Kidney (tissue), 14 donors: ENCODE measurements around the gene FGGY. TPM values are rescaled to one million over a fixed set of nuclear protein-coding genes. Genes with fewer than 3 reads are reported as not detected.

ENCODE experiments used
- DNase-seq, 5 donors: peaks; one replicate each; pipeline ENCODE4 v3.0.0-alpha.2; 2013 to 2020
- FAIRE-seq: peaks from 2 replicates; lab custom pipeline; 2012; peaks lifted over from hg19 to GRCh38; lab: Jason Lieb, UNC
- H3K27ac ChIP-seq, 2 donors: one replicate each; pipeline ENCODE4 v1.7.0; 2013; ENCODE audit warnings: low read depth in 2 of 2, low read length in 2 of 2, inconsistent platforms in 1 of 2
- H3K27me3 ChIP-seq: one replicate; pipeline ENCODE4 v1.7.1; 2013; ENCODE audit warnings: low read length, inconsistent platforms; ENCODE audit not compliant: control insufficient read depth, insufficient read depth
- H3K36me3 ChIP-seq, 3 donors: one replicate each; pipeline versions ENCODE4 v1.7.0 to v1.7.1; 2013; ENCODE audit warnings: low read length in 3 of 3, control low read depth in 1 of 3, inconsistent platforms in 1 of 3; ENCODE audit not compliant: insufficient read depth in 3 of 3, control insufficient read depth in 2 of 3
- H3K4me1 ChIP-seq, 3 donors: one replicate each; pipeline versions ENCODE4 v1.7.0 to v1.7.1; 2013; ENCODE audit warnings: low read length in 3 of 3, inconsistent platforms in 1 of 3, low read depth in 1 of 3; ENCODE audit not compliant: control insufficient read depth in 2 of 3, insufficient read depth in 2 of 3
- H3K4me3 ChIP-seq, 3 donors: one replicate each; pipeline versions ENCODE4 v1.7.0 to v1.8.1; 2013; ENCODE audit warnings: low read length in 3 of 3, control low read depth in 1 of 3, inconsistent platforms in 1 of 3
- H3K9ac ChIP-seq, 3 donors: one replicate each; pipeline versions ENCODE4 v1.7.0 to v1.7.1; 2013; ENCODE audit warnings: low read length in 3 of 3, control low read depth in 1 of 3, inconsistent platforms in 1 of 3
- H3K9me3 ChIP-seq, 3 donors: one replicate each; pipeline versions ENCODE4 v1.7.0 to v1.7.1; 2013; ENCODE audit warnings: low read length in 3 of 3, control low read depth in 1 of 3, inconsistent platforms in 1 of 3; ENCODE audit not compliant: control insufficient read depth in 2 of 3, insufficient read depth in 1 of 3
- intact Hi-C: fragments of 100-400 bp; cut with DNase I; formaldehyde crosslinking; loops from one replicate; pipeline ENCODE4 v1.11.1; 2022
- polyA plus RNA-seq: library from polyadenylated mRNA; stranded (reverse); fragments of 350-450 nt; fragmentation: Illumina TruSeq; extraction: RNeasy Lipid Tissue Mini Kit (QIAGEN cat#74804); gene quantifications from one replicate; pipeline ENCODE4 v1.2.3, GENCODE V29; 2014; ENCODE audit warnings: low read depth, low replicate concordance; ENCODE audit not compliant: insufficient read depth
- total RNA-seq: library from RNA; stranded (reverse); fragmentation: NEBNext Ultra II Directional; extraction: Animal tissue kit (Norgen Biotek cat#: 25700); gene quantifications from one replicate; pipeline ENCODE4 v1.2.1, GENCODE V29; 2021
- TF ChIP-seq, protein P1 (sequence below): IDR thresholded peaks from 3 replicates; pipeline ENCODE4 v1.5.1; 2012; ENCODE audit warnings: mild to moderate bottlenecking, moderate library complexity, borderline replicate concordance; ENCODE audit not compliant: insufficient read depth; ENCODE audit errors: extremely low read depth
- donor health status: control.
- donor health status: control.
- donor health status: control.
- donor health status: control.
- donor health status: control.
- donor health status: DM: yes; HTN: yes; CAD: no.
- donor health status: Normal renal cell carcinoma (clear cell type).

FGGY gene
- total and polyA plus RNA-seq, 2 donors from 2014 or later, result 11.2 to 31.0 TPM

DNA sequence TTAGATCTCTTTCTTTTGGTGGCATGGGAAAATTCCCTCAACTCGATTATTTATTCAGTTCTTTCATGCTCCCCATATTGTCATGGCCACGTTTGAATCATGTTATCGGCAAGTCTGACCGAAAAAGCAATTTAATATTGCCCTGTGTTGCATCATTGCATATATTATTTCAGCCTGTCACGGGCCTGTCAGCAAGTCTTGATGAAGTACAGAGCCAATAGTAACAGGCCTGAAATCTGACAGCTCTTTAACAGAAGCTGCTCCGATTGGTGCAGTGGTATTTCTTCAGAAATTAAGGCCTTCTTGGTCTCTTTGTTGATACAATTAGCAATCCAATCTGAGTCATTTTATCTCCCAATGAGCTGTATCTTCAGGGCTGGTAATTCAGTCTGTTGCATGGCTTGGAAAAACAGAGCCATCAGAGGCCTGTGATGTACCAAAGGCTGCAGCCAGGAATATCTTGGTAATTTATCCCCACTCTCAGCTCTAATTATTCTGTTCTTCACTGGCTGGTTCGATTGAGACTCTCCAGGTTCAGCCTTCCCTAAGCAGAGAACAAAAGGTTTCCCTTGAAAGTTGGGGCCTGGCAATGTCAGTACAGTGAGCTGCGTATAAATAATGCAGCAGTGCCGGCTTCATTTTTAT is 149.5 kb downstream of the FGGY start:
- no peaks in the 10 kb centered on the region for H3K36me3 ChIP-seq
- no peak for DNase-seq
- H3K4me3 ChIP-seq, result no peak overlapping the region
- H3K9ac ChIP-seq, result no peak overlapping the region
- H3K27me3 ChIP-seq, result no peaks in the 10 kb centered on the region
- no peaks in the 10 kb centered on the region for H3K9me3 ChIP-seq
- intact Hi-C loops, result no loop called here
- H3K27ac ChIP-seq, result no peak overlapping the region
- TF ChIP-seq, protein P1, sequence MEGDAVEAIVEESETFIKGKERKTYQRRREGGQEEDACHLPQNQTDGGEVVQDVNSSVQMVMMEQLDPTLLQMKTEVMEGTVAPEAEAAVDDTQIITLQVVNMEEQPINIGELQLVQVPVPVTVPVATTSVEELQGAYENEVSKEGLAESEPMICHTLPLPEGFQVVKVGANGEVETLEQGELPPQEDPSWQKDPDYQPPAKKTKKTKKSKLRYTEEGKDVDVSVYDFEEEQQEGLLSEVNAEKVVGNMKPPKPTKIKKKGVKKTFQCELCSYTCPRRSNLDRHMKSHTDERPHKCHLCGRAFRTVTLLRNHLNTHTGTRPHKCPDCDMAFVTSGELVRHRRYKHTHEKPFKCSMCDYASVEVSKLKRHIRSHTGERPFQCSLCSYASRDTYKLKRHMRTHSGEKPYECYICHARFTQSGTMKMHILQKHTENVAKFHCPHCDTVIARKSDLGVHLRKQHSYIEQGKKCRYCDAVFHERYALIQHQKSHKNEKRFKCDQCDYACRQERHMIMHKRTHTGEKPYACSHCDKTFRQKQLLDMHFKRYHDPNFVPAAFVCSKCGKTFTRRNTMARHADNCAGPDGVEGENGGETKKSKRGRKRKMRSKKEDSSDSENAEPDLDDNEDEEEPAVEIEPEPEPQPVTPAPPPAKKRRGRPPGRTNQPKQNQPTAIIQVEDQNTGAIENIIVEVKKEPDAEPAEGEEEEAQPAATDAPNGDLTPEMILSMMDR, result no peak
- H3K4me1 ChIP-seq, result peaks cover 0 to 3% (median 0%) of the 10 kb centered on the region in 3 donors
- no peak for FAIRE-seq

GRCh38 chr1:59452026-59452425 is 155.1 kb downstream of the FGGY start:
- Histone ChIP-seq H3K27ac (no peak overlapping the region), H3K9me3 (no peaks in the 10 kb centered on the region), H3K4me1 (no peaks in the 10 kb centered on the region), H3K36me3 (no peaks in the 10 kb centered on the region), H3K4me3 (no peak overlapping the region), H3K27me3 (no peaks in the 10 kb centered on the region), H3K9ac (no peak overlapping the region)
- TF ChIP-seq, protein P1, result no peak
- intact Hi-C loops, result no loop called here
- DNase-seq (no peak), FAIRE-seq (no peak)

- FAIRE-seq, result no peak
- TF ChIP-seq, protein P1, result no peak
- Histone ChIP-seq H3K9me3 (no peaks in the 10 kb centered on the region), H3K4me1 (no peaks in the 10 kb centered on the region), H3K27ac (no peak overlapping the region), H3K4me3 (no peak overlapping the region), H3K9ac (no peak overlapping the region), H3K27me3 (no peaks in the 10 kb centered on the region), H3K36me3 (no peaks in the 10 kb centered on the region)
- intact Hi-C loops, result no loop called here
- DNase-seq, result no peak
Observed at GRCh38 chr1:59452559-59452958, 155.7 kb downstream of the FGGY start.
